ENCODE data around the gene AGL. TPM values are rescaled to one million over a fixed set of nuclear protein-coding genes. Genes with fewer than 3 reads are reported as not detected.

AGL gene
- total RNA-seq, 1 experiment from 2014 or later, result 12.7 TPM

DNA sequence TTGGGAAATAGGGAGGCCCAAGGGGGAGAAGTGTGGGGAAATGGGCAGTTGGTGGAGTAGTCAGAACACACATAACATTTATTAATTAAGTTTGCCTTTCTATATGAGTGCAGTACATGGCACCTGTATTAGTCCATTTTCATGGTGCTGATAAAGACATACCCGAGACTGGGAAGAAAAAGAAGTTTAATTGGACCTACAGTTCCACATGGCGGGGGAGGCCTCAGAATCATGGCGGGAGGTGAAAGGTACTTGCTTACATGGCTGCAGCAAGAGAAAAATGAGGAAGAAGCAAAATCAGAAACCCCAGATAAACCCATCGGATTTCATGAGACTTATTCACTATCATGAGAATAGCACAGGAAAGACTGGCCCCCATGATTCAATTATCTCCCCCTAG is 118.1 kb downstream of the AGL start:
- intact Hi-C loops (cut with micrococcal nuclease; ENCODE audit: unreplicated experiment), result loop anchor here (5.0 kb wide), 1 partner anchor 489 kb away; no protein-coding TSS in a partner anchor
- Histone ChIP-seq H3K27ac (ENCODE audit: low read depth, low read length, poor library complexity, severe bottlenecking) (no peak overlapping the region), H3K27me3 (replicated peaks; ENCODE audit: insufficient read depth, low read depth, low read length, poor library complexity) (no peaks in the 10 kb centered on the region), H3K36me3 (ENCODE audit: insufficient read depth, low read length, poor library complexity, severe bottlenecking) (no peaks in the 10 kb centered on the region), H3K4me3 (ENCODE audit: low read depth, low read length, poor library complexity, severe bottlenecking) (no peak overlapping the region), H3K4me1 (ENCODE audit: insufficient read depth, low read length, poor library complexity, severe bottlenecking) (peaks cover 6% of the 10 kb centered on the region), H3K9me3 (ENCODE audit: low read depth, low read length, poor library complexity, severe bottlenecking) (no peaks in the 10 kb centered on the region)
- POLR2A ChIA-PET (ENCODE audit: low non-redundant PET), result no interaction called here
- CTCF ChIA-PET, result no interaction called here
- DNase-seq (ENCODE audit: low spot score), result no peak
- no TSS peak for BruUV-seq (replicated peaks)
- TF ChIP-seq EZH2 (IDR thresholded peaks at IDR 0.05; ENCODE audit: borderline replicate concordance, low read depth, low read length, poor library complexity, severe bottlenecking), result no peak
- TF ChIP-seq, protein P1, sequence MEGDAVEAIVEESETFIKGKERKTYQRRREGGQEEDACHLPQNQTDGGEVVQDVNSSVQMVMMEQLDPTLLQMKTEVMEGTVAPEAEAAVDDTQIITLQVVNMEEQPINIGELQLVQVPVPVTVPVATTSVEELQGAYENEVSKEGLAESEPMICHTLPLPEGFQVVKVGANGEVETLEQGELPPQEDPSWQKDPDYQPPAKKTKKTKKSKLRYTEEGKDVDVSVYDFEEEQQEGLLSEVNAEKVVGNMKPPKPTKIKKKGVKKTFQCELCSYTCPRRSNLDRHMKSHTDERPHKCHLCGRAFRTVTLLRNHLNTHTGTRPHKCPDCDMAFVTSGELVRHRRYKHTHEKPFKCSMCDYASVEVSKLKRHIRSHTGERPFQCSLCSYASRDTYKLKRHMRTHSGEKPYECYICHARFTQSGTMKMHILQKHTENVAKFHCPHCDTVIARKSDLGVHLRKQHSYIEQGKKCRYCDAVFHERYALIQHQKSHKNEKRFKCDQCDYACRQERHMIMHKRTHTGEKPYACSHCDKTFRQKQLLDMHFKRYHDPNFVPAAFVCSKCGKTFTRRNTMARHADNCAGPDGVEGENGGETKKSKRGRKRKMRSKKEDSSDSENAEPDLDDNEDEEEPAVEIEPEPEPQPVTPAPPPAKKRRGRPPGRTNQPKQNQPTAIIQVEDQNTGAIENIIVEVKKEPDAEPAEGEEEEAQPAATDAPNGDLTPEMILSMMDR (conservative IDR thresholded peaks at IDR 0.05; ENCODE audit: low read depth, low read length), result no peak

DNA sequence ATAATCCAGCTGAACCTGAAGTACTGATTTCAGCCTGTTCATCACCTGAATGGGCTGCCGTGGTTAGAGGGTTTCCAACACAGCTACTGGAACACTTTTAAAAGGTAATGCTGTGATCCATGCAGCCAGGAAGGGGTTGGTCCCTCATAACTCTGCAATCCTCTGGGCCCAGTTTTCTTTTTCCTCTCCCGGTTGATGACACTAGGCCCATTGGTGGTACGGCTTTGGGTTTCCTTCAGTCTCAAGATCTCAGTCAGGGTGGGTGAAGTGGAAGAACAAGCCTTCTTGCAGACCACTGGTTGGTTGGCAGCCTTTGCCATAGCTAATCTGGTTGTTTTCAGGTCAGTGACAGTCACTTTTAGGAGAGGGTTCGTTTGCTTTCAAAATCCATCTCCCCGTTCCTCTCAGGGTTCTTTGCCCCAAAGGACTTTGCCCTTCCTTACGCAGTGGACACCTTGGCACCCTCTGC is 119.1 kb downstream of the AGL start:
- no peaks in the 10 kb centered on the region for H3K27me3 ChIP-seq (replicated peaks; ENCODE audit: insufficient read depth, low read depth, low read length, poor library complexity)
- peaks cover 6% of the 10 kb centered on the region for H3K4me1 ChIP-seq (ENCODE audit: insufficient read depth, low read length, poor library complexity, severe bottlenecking)
- H3K4me3 ChIP-seq (ENCODE audit: low read depth, low read length, poor library complexity, severe bottlenecking), result peak overlapping the region; percentile 94
- H3K9me3 ChIP-seq (ENCODE audit: low read depth, low read length, poor library complexity, severe bottlenecking), result no peaks in the 10 kb centered on the region
- H3K36me3 ChIP-seq (ENCODE audit: insufficient read depth, low read length, poor library complexity, severe bottlenecking), result no peaks in the 10 kb centered on the region
- no peak for DNase-seq (ENCODE audit: low spot score)
- CTCF ChIA-PET, result no interaction called here
- intact Hi-C loops (cut with micrococcal nuclease; ENCODE audit: unreplicated experiment), result loop anchor here (5.0 kb wide), 1 partner anchor 488 kb away; no protein-coding TSS in a partner anchor
- peak overlapping the region; percentile 82 for H3K27ac ChIP-seq (ENCODE audit: low read depth, low read length, poor library complexity, severe bottlenecking)
- POLR2A ChIA-PET (ENCODE audit: low non-redundant PET), result no interaction called here
- TF ChIP-seq EZH2 (IDR thresholded peaks at IDR 0.05; ENCODE audit: borderline replicate concordance, low read depth, low read length, poor library complexity, severe bottlenecking), result no peak
- TF ChIP-seq, protein P1 (conservative IDR thresholded peaks at IDR 0.05; ENCODE audit: low read depth, low read length), result no peak
- no TSS peak for BruUV-seq (replicated peaks)

DNA sequence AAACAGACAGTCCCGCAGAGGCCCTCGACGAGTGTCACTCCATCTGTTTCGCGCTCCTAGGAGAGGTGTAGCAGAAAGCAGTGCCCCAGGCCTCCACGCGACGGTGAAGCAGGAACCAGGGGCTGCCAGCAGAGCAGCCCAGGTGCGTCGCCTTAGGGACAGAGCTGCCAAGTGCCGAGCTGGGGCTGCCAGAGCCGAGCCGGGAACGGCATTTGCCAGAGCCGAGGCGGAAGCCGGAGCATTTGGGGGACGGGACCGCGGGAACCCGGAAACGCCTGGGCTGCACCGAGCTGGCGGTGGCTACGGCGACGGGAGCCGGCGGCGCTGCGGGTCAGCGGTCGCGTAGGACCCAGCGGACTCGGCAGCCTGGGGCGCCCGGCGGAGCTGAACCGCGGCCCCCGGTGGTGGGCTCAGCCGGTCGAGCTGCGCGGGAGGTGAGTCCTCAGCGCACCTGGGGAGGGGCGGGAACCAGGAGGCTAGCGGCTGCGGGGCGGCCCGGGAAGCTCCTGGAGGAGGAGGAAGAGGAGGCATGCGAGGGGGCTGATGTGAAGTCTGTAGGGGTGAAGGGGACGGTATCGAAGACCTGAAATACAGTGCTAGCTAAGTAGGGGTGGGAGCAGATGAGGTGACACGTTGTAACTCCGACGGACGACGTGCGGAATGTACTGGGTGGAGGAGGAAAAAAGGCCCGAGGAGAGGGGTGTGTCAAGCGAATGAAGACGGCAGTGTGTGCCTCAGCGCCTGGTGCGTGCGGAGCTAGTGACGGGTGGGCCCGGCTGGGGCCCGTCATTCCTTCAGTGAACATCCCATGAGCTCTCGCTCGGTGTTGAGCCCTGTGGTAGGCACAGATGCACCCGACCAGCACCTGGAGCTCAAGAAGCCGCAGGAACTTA is 119.8 kb downstream of the AGL start, which contains the start of gene SLC35A3:
SLC35A3 (plus strand) TSS at position 268 of the 893 bp plus-strand sequence. CDS start 23,559 bp downstream, outside the sequence.
- TF ChIP-seq, protein P1 (conservative IDR thresholded peaks at IDR 0.05; ENCODE audit: low read depth, low read length), result no peak
- TF ChIP-seq EZH2 (IDR thresholded peaks at IDR 0.05; ENCODE audit: borderline replicate concordance, low read depth, low read length, poor library complexity, severe bottlenecking), result no peak

More for the DNA sequence above, 119.8 kb downstream of the AGL start, which contains the start of gene SLC35A3:
- intact Hi-C loops (cut with micrococcal nuclease; ENCODE audit: unreplicated experiment), result loop anchor here (5.0 kb wide), 1 partner anchor 487 kb away; no protein-coding TSS in a partner anchor
- peak; percentile 82 for DNase-seq (ENCODE audit: low spot score)
- H3K4me1 ChIP-seq (ENCODE audit: insufficient read depth, low read length, poor library complexity, severe bottlenecking), result peaks cover 6% of the 10 kb centered on the region
- no peaks in the 10 kb centered on the region for H3K9me3 ChIP-seq (ENCODE audit: low read depth, low read length, poor library complexity, severe bottlenecking)
- ChIA-PET POLR2A (ENCODE audit: low non-redundant PET) (no interaction called here), CTCF (no interaction called here)
- H3K27me3 ChIP-seq (replicated peaks; ENCODE audit: insufficient read depth, low read depth, low read length, poor library complexity), result no peaks in the 10 kb centered on the region
- H3K4me3 ChIP-seq (ENCODE audit: low read depth, low read length, poor library complexity, severe bottlenecking), result peak within 1 kb of the TSS; percentile 94
- H3K36me3 ChIP-seq (ENCODE audit: insufficient read depth, low read length, poor library complexity, severe bottlenecking), result no peaks in the 10 kb centered on the region
- no TSS peak for BruUV-seq (replicated peaks)
- peak within 1 kb of the TSS; percentile 82 for H3K27ac ChIP-seq (ENCODE audit: low read depth, low read length, poor library complexity, severe bottlenecking)
